NCI-H187 (cell line): ENCODE data around the gene RAB40B.

Experiments
- DNase-seq, 2 experiments: peaks; one replicate each; lab custom pipeline; 2025; lab: John Stamatoyannopoulos, UW

Gene RAB40B

DNA sequence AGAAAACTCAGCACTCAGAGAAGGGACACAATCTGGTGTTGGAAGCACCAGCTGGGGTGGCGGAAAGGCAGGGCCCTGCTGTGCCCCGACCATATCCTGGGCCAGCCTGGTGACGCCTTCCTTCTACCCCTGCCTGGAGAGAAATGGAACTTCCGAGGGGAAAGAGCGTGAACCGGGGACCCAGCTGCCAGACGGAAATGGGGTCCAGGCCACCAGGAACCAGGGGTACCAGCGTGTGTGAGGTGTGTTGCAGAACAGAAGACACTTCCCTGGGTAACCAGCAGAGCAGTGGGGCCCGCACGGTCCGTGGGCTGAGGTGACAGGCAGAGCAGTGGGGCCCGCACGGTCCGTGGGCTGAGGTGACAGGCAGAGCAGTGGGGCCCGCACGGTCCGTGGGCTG is 6.8 kb downstream of the RAB40B start:
- DNase-seq: no peak

DNA sequence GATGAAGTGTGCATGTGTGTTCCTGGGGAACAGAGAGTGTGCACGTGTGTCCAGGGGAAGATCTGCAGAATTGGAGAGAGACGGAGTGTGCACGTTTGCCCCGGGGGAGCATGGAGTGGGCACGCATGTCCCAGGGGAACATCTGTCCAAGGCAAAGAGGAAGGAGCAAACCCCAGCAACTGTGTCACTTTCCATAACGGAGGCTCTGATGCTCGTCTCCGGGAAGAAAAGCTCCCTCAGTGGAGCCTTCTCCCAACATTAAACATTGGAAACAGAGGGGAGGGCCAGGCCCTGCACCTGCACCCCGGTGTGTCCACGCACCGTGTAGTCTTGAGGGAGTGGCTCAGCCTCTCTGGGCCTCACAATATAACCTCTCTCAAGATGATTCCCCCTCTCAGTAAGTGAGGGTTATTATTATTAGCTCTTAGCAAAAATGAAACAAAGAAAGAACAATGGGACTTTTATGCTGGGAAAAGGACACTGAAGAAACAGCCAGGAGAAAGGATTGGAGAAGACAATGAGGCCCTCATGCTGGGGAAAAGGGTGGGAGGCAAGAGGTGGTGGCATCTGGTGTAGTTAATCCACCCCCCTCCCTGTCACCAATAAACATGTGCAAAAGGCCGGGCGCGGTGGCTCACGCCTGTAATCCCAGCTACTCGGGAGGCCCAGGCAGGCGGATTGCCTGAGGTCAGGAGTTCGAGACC is 7.6 kb downstream of the RAB40B start:
- no peak for DNase-seq

DNA sequence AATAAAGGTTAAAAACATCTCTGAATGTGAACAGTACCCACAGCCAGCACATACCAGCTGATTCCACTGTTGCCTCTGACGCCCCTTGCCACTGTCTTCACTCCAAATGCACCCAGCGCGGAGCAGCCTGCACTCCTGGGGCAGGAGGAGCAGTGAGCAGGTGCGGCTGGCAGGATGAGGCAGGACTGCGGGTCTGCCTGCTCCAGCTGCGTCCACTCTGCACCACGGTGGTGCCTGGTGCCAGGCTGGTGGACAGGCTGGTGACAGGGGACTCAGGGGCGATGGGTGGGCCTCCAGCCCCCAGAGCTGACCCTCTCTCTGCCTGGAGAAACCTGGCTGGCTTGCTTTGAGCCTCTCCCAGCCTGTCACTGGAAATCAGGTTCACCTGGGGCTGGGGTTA is 9.4 kb downstream of the RAB40B start:
- no peak for DNase-seq

DNA sequence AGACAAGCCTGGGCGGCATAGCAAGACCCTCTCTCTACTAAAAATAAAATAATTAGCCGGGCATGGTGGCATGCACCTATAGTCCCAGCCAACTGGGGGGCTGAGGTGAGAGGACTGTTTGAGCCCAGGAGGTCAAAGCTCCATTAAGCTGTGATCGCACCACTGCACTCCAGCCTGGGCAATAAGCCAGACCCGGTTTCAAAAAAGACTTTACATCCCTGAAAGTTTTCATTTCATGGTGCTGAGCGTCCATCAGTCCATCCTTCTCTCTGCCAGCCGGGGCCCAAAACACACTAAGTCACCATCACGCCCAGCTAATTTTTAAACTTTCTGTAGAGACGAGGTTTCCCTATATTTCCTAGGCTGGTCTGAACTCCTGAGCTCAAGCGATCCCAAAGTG is 10.6 kb downstream of the RAB40B start:
- no peak for DNase-seq

DNA sequence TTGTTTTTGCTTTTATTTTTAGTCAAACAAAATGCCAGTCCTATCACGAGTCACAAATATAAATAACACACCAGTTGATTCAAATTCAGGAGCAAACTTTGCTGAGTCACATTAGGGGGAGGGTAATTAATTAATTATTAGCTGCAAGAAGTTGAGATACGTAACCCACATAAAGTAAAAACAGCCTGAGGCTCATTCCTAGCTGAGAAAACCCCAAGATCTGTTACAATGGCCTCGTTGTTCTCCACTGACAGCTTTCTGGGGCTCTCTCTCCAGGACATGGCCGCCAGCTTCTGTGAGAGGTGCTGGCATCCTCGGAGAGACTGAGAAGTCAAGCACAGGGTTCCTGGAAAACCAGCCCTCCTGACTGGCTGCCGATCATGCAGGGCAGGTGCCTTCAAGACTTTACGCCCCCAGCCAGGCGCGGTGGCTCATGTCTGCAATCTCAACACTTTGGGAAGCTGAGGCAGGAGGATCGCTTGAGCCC is 11.1 kb downstream of the RAB40B start:
- DNase-seq: no peak

DNA sequence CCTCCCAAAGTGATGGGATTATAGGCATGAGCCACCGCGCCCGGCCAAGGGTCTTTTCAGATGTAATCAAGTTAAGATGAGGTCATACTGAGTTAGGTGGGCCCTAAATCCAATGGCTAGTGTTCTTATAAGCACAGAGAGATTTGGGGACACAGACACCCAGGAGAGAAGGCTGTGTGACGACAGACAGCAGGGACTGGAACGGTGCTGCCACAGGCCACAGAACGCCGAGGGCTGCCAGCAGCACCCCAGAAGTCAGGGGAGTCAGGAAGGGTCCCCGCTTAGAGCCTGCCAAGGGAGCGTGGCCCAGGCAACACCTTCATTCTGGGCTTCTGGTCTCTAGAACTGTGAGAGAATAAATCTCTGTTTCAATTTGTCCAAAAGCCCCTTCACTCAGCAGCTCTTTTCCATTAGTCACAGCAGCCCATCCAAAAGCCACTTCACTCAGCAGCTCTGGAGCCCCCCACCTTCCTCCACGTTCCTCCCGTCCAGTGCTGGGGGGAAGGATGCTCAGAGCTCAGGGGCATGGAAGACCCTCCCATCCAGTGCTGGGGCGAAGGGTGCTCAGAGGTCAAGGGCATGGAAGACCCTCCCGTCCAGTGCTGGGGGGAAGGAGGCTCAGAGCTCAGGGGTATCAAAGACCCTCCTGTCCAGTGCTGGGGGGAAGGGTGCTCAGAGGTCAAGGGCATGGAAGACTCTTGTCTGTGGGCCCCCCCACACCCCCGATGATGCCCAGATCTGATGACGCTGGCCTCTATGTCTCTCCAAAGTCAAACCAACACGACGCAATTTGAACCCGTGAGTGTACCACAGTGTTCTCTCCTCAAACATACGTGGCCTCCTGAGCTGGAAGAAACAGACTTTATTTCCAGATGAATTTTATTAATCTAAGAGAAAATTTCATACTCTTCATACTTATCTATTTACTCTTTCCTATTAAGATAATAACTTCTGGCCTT is 11.9 kb downstream of the RAB40B start:
- DNase-seq: no peak

DNA sequence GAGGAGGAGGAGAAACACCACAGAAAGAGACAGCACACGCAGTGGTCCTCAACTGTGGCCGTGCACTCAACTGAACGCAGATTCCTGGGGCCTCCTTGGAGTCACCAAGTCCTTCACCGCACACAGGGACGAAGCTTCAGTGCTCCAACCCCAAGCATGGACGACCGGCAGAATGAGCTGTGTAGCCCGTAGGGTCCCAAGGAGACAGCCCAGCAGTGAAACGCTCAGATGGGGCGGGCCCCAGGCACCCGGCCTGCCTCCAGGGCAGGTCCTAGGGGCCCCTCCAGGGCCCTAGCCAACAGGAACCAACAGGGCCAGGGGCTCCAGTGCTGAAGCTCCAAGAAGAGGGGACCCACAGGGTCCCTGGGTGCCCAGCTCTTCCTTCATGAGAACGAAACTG is 13.2 kb downstream of the RAB40B start:
- no peak for DNase-seq

DNA sequence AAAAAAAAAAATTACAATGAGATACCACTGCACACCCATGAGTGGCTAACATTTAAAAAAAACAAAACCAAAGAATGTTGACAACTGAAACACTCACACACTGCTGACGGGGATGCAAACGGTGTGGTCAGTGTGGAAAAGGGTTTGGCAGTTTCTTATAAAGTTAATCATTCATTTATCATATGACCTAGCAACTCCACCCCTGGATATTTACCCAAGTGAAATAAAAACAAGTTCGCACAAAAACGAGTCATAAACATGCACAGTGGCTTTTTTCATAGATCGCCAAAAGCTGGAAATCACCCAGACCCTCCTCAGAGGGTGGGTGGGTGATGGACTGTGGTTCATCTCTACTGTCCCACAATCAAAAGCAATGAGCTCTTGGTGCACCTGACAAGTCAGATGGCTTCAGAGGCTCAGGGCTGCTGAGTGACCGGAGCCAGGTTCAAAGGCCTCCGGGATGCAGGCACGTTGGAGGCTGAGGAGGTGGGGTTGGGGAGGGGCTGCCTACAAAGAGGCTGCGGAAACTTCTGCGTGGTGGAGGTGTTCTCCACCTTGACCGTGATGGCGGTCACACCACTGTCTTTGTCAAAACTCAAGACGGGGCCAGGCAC is 14.2 kb downstream of the RAB40B start:
- no peak for DNase-seq

DNA sequence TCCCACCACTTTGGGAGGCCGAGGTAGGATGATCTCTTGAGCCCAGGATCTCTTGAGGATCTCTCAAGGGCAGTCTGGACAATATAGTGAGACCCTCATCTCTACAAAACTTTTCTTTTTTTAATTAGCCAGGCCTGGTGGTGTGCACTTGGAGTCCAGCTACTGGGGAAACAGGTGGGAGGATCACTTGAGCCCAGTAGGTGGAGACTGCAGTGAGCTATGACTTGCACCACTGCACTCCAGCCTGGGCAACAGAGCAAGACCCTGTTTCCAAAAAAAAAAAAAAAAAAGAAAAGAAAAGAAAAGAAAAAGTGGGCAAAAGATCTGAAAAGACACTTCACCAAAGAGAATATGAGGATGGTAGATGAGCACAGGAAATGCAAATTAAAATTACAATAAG is 15.0 kb downstream of the RAB40B start:
- DNase-seq: no peak

DNA sequence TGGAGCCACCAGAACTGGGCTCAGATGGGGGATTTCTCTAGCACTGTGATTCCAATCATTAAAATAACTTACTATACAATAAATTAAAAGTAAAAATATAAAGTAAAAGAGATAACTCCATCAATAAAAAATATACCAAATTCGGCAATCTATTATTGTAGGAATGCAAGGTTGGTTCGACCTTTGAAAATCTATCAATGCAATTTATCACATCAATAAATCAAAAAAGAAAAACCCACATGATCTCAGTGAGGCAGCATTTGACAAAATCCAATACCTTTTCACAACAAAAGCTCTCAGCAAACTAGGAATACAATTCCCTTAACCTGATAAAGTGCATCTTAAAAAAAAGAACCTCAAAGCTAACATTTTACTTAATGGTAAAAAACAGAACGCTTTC is 17.0 kb downstream of the RAB40B start:
- no peak for DNase-seq

DNA sequence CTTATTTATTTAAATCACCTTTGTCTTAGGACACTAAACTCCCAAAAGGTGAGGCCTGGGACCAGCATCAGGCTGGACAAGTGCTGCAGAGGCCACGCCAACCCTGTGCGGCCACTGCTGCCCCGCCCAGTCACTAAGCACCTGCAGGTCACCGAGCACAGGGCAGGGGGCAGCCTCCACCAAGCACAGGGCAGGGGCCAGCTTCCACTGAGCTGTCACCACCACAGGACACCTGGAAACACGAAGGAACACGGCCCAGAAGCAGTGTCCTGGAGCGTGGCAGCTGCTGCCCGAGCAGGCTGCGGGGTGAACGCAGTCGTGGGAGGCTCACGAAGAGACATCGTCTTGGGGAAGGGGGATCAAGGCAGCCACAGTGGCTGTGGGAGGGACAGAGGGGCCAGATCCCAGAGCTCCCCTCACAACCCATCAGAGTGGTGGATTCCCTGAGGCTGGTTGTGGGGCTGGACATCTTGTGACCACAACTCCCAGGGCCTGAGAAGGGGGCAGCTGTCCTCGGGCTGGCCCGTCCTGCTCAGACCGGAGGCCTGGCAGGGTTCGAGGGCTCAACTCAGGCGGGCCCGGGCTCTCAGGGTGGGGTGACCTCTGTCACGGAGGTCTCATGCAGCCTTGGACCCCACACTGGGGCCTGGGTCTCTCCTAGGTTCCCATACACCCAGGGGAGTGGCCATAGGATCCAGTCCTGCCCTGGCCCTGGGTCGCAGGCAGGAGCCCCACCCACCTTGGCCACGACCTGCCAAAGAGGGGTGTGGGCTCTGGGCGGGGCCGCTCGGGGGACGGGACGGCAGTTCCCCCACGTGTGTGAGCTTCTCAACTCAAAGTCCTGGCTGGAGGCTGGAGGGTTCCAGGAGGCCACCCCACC is 18.7 kb downstream of the RAB40B start:
- no peak for DNase-seq

DNA sequence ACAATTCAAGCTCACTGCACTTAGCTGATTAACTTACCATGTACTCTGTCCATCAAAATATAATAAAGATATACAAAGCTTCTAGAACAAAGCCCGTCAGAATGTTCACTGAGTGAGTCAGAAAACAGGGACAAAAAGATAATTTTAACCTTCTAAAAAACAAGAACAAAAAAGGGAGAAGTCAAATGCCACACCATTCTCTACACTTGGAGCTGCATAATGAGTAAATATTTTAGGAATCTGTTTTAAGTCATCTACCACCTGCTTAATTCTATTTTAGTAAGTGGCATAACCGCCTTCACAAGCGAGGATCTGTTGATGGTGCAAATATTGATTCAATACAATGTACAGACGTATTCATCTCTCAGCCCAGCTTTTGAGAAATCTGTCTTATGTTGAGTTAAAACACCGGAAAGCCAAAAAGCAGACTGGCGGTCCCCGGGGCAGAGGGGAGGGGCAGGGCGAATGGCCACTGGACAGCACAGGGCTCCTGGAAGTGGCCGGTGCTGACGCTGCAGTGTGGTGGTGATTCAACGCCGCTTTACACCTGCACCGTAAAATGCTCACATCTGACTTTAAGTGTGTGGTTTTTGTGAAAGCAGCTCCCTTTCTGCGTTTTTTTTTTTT is 20.1 kb downstream of the RAB40B start:
- no peak for DNase-seq

DNA sequence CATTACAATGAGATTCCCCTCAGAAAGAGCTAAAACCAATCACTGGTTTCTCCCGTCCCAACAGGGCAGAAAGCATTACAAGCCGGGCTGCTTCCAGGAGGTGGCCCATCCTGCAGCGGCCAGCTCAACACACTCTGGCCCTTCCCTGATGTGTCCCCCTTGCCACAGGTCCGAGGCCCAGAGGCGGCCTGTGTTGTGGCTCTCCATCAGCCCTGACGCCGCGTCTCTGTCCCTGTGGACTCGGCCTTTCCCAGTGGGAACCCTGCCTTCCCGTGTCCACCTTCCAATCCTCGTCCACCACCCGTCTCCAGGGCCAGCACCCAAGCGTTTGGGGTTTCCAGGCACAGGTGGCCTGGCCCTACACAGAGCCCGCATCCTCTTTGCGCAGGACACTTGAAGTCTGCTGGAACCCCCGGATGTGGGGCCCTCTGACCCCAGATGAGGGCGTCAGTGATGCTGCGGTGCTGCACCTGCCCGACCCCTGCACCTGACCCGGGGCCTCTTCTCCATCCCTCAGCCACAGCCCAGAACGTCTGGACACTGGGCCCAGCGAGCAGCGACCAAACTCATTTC is 21.1 kb downstream of the RAB40B start:
- DNase-seq: no peak

DNA sequence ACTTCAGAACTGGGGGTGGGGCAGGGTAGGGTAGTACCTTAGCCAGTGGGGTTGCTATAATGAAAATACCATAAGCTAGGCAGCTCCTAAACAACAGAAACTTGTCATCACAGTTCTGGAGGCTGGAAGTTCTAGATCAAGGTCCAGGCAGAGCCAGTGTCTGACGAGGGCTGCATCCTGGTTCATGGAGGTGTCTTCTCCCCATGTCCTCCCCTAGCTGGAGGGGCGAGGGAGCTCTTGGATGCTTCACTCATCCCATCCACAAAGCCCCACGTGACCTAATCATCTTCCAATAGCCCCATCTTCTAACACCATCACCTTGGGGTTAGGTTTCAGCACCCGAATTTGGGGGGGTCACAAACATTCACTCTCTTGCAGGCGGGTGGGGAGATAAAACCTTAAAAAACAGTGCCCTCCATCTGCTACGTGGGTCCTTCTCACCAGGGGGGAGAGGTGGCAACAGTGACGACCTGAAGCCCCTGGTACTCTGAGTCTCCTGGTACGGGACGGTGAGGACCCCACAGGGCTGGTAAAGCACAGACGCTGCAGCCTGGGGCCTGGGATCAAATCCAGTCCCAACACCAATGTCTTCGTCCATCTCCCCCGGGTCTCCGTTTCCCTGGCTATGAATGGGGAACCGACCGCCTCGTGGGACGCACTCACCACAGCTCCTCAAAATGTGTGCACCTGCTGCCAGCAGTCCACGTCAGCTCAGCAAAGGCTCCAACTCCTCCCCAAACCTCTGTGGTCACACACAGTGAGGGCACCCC is 22.8 kb downstream of the RAB40B start:
- DNase-seq: no peak

DNA sequence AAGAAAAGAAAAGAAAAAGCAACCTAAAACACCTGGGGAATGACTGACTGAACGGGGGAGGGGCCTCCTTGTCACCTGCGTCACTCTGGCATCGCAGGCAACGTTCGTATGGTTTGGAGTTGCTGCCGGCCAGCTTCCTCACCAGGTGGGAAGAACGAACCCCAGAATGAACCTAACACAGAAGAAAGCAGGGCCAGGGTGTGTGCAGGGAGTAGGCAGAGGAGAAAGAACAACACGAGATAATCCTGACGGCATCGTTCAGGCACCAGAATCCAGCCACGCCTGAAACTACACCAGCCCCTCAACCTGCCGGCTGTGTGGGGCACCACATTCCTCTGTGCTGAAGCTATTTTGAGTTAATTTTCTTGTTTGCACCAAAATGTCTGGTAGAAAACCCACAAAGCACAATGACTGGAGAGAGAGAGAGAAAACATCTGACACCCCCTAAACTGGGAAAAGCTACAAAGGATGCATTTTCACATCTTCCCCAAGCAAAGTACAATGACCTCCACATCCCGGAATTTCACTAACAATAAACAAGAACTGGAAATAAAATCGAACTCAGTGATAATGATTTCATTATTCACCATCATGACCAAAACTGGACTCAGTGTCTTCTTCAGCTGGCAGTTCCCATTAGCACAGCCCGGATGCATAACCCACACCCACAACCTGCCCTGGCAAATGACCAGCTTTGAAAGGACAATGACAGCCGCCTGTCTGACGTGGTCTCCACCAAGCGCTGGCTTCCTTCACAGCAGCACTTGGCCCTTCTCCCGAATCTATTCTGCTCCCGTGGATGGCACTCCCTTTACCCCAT is 23.6 kb downstream of the RAB40B start:
- no peak for DNase-seq

DNA sequence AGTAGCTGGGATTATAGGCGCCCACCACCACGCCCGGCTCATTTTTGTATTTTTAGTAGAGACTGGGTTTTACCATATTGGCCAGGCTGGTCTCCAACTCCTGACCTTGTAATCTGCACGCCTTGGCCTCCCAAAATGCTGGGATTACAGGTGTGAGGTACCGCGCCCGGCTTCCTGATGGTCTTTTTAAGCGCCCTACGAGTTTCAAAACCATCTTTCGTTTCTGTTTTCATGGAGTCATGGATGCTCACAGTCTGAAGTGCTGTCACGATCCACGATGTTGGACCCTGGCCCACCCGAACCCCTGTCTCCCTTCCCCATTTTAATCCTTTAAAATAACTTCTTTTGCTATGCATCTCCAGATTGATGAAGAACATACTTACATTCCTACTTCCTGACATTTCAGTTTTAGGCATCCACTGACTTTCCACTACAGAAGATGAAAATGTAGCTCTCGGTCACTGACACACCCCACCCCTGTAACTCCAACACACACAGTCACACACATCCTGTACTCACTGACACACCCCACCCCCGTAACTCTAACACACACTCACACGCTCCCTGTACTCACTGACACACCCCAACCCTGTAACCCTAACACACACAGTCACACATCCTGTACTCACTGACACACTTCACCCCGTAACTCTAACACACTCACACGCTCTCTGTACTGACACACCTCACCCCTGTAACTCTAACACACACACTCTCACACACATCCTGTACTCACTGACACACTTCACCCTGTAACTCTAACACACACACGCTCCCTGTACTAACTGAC is 27.6 kb downstream of the RAB40B start:
- no peak for DNase-seq

DNA sequence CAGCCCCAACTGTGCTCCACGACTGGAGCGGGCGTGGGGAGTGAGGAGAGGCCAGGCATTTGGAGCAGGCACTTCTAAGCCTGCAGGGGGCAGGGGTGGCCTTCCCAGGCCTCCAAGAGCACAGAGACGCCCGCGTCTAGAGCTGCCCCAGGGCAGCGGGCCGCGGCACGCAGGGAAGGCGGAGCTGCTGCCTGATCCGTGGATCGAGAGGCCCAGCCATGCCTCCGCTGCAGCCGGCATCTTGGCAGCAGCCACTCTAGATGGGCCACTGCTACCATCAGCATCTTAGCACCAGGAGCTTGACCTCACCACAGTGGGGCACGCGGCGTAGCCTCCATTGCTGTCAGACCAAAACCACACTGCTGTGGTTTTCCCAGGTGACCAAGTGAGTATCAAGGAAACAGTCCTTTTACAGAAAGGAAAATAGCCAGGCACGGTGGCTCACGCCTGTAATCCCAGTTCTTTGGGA is 29.8 kb downstream of the RAB40B start:
- DNase-seq: no peak

DNA sequence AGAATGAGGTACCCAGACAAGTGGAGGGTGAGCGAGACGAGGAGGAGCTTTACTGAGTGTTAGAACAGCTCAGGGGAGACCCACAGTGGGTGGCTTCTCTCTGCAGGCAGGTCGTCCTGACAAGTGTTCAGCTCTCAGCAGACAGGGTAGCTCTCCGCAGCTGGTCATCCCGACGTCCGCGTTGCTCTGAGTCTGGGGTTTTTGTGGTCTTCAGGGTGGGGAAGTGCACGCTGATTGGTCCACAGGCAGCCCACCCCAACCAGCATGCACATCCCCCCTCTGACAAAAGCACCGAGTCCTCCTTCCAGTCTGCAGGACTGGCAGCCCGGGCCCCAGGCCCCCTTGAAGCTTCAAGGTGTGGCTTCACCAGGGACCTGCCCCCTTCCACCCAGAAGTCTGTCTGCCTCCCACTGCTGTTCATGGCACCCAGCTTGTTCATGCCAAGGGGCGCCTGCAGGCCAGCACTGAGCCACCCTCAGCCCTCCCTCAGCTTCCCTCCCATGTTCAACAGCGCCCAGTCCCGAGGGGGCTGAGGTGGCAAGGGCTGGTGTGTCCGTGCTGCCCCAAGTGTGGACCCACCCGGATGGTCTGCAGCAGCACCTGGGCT is 30.4 kb downstream of the RAB40B start:
- no peak for DNase-seq
